Measurements from ENCODE around the gene FAM110D. TPM values are rescaled to one million over a fixed set of nuclear protein-coding genes. Genes with fewer than 3 reads are reported as not detected.
A peak's percentile ranks its signal among the peaks of the same experiment; 100 is the strongest.

FAM110D gene
- total RNA-seq, 2 donors from 2014 or later: 5.2 to 5.3 TPM

DNA sequence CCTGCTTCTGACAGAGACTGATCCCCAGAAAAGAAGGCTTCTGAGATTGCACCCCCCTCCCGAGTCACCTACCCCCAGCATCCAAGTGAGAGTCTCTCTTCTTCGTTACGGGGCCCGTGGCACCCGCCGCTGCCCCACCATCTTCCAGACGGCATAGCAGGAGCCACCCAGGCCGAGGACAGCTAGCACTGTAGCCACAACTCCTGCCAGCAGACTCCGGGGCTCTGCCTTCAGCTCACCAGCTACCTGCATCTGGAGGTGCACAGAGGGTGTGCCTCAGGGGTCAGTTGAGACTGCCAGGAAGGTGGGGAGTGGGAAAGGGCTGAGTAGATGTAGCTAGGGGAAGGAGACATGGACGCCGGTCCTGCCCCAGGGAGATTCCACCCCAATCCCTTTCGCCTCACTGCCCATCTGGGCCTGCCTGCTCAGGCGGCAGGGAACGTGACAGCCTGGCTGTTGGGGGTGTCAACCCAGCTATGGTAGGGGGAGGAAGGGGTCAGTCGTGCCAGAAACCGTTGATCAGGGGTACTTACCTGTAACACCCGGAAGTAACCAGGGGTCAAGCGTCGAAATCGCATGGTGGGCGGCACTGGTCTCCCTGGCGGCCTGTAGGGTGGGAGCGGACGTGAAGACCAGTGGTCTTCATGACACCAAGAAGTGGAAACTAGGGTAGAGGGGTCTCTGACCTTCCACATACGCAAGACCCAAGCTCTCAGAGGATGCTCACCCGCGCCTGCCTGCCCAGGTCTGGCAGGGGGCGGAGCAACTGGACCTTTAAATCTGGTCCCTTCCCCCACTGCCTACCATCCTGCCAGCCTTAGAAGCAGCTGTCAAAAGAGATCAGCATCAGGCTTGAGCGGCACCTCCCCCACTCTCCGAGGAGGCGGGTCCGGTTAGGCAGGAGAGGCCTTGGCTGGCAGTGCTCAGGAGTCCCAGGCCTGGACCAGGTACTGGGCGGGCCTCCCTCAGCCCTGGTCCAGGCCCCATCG, 12.5 kb downstream of the FAM110D start, which contains the start of gene ZNF593OS:
Gene ZNF593OS (minus strand): TSS at position 749 of the 989 bp plus-strand sequence. CDS start 171 bp downstream, at position 578.
- ATAC-seq: no peak
- no peak for DNase-seq
- intact Hi-C loops (cut with DNase I): loop anchor here in 1 of 2 donors (5.0 kb wide), 1 partner anchor 61 kb away; the partner anchor contains the start of gene CEP85

DNA sequence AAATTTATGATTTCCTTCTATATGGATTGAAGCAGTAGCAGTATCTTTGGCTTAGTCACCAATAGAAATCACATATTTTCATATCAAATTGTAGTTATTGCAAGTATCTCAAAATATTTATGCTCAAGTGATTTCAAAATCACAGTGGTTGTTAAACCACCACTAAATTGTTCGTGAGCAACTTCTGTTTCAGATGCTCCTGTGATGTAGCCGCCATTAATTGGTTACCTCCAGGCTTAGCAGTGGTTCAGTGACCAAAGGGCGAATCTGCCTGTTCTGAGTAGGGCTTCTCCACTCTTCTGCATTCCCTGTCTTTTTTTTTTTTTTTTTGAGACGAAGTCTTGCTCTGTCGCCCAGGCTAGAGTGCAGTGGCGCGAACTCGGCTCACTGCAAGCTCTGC, 16.5 kb downstream of the FAM110D start:
- ATAC-seq (no peak), DNase-seq (no peak)
- intact Hi-C loops (cut with DNase I): no loop called here

DNA sequence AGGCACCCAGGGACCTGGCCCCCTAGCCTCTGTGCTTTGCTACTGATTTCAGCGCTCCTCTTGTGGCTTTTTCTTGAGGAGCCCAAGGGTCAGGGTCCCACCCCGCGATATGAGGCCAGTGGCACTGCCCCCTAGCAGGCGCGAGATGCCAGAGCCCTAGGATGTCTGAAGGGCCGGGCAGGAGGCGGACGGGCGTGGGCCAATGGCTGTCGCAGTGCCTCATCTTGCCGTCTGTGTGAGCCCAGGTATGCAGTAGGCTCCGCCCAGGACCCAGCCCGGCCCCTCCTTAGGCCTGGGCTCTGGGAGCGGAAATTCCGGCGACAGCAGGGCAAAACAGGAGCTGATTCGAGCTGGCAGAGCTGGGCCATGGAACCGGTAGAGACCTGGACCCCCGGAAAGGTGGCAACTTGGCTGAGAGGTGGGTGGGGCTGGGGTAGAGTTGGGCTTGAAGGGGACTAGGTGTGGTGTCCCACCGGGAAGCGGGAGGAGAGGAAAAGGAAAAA, 18.4 kb downstream of the FAM110D start, which contains the start of gene CNKSR1:
Gene CNKSR1 (plus strand): TSS at position 310 of the 503 bp plus-strand sequence. CDS start 57 bp downstream, at position 367.
- DNase-seq: no peak
- ATAC-seq: no peak
- intact Hi-C loops (cut with DNase I): no loop called here

DNA sequence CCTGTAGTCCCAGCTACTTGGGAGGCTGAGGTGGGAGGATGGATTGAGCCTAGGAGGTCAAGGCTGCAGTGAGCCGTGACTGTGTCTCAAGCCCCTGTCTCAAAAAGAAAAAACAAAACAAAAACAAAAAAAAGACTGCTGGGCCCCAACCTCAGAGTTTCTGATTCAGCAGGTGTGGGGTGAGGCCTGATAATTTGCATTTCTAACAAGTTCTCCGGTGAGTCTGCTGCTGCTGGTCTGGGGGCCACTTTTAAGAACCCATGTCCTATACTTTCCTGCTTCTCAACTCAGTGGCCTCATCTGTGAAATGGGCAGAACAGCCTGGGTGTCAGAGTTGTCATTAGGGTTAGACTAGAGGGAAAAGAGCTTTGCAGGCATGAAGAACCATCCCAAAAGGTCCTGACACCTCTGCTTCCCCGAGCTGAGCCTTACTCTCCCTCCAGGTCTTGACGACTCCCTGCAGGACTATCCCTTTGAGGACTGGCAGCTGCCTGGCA, 21.2 kb downstream of the FAM110D start:
- ATAC-seq: no peak
- no peak for DNase-seq
- intact Hi-C loops (cut with DNase I): no loop called here

DNA sequence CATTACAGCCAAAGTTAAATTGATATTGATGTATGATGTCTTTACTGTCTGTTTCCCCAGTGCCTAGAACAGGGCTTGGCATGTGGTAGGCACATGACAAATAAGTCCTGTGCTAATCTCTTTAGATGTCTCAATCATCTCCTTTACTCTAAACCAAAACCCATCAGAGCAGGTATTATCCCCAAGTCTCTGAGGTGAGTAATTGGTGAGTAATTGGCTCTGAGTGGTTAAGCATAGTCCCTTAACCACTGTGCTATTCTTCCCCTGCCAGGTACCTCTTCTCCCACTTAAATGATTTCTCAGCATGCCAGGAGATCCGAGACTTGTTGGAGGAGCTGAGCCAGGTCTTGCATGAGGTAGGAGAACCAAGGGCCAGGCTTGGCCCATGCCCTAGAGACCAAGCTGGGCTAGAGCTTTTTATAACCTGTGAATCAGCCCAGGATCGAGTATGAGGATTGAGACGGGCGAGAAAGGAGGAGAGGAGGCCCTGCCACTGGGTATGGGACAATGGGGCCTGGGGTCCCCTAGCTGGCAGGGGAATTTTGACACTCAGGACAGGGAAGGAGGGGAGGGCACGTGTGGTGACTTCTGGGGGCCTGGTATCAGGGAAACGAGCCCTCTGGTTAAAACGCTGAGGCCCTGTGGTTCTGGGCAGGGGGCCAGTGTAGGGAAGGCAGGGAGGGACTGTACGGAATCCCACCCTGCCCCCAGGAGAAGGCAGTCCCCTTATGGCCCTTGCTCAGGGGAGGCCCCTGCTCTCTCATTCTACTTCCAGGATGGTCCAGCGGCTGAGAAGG, 22.9 kb downstream of the FAM110D start:
- ATAC-seq: peak in 1 of 2 donors; percentile 22
- DNase-seq: no peak
- intact Hi-C loops (cut with DNase I): no loop called here

DNA sequence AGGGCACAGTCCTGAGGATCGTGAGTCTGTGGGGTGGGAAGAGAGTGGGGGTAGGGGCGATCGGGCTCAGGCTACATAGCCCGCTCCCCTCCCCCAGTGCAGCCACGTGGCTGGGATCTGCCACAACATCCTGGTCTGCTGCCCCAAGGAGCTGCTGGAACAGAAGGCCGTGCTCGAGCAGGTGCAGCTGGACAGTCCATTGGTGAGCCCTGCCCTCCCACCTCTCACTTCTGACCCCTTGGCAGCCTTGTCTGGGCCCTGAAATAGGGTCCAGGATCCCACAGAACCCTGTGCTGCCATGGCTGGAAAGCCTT, 23.5 kb downstream of the FAM110D start:
- ATAC-seq (no peak), DNase-seq (no peak)
- intact Hi-C loops (cut with DNase I): no loop called here

DNA sequence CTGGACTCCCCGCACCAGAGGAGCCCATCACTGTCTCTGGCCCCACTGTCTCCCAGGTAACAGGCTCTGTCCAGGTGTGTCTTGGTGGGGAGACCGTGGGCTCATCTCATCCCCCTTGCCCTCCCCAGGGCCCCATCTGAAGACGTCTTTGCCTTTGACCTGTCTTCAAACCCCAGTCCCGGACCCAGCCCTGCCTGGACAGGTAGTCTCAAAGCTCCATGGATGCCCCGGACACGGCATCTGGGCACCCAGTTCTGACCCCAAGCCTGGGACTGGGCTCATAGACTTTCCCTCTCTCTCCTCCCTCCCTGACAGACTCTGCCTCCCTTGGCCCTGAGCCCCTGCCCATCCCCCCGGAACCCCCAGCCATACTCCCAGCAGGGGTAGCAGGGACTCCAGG, 25.2 kb downstream of the FAM110D start:
- no peak for ATAC-seq
- no peak for DNase-seq
- intact Hi-C loops (cut with DNase I): no loop called here

DNA sequence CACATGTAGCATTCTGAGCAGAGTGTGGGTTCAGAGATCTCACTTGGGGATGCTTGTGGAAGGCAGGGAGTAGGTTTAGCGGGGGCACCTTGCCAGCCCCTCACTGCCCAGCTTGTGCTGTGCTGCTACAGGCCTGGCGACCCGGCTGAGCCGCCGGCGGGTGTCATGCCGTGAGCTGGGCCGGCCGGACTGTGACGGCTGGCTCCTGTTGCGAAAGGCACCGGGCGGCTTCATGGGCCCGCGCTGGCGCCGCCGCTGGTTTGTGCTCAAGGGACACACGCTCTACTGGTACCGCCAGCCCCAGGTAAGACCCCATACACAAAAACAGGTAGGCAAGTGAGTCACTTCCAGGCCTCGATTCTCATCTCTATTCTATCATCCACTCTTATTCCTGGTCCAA, 26.0 kb downstream of the FAM110D start:
- DNase-seq (no peak), ATAC-seq (no peak)
- intact Hi-C loops (cut with DNase I): no loop called here

DNA sequence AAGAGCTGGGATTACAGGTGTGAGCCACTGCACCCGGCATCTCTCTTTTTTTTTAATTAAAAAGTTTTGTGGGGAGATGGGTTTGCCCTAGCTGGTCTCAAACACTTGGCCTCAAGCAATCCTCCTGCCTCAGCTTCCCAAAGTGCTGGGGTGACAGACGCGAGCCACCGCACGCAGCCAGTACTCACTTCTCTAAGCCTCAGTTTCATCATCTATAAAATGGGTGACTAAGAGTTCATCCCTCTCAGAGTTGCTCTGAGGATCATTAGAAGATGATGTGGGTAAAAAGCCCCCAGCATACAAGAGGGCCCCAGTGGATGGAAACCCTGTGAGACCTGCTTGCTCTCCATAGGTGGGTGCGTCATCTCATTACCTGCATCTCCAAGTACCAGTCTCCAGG, 29.0 kb downstream of the FAM110D start:
- intact Hi-C loops (cut with DNase I): no loop called here
- ATAC-seq (no peak), DNase-seq (no peak)

DNA sequence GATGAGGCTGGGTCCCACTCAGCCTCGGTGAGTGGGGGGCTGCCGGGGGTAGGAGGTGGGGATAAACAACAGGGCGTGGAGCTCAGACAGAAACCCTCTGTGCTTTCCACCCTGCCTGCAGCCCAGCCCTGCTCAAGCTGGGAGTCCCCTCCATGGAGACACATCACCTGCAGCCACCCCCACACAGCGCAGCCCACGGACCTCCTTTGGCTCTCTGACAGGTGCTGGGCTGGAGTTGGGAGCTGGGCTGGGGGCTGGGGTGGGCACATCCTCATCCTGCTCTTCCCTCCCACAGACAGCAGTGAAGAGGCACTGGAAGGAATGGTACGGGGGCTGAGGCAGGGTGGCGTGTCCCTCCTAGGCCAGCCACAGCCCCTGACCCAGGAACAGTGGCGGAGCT, 29.6 kb downstream of the FAM110D start:
- ATAC-seq: no peak
- DNase-seq: no peak
- intact Hi-C loops (cut with DNase I): no loop called here

DNA sequence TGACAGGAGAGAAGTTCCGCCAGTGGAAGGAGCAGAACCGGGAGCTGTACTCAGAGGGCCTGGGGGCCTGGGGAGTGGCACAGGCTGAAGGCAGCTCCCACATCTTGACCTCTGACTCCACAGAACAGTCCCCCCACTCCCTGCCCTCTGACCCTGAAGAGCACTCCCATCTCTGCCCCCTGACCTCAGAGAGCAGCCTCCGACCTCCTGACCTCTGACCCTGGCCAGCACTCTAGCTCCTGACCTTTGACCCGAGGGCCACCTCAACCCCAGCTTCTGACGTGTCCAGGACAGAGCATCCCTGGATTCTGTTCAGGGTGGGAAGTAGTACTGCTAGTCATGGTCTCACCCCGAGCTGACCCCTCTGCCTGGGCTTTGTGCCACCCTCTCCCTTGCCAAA, 30.5 kb downstream of the FAM110D start:
- ATAC-seq (no peak), DNase-seq (no peak)
- intact Hi-C loops (cut with DNase I): no loop called here

DNA sequence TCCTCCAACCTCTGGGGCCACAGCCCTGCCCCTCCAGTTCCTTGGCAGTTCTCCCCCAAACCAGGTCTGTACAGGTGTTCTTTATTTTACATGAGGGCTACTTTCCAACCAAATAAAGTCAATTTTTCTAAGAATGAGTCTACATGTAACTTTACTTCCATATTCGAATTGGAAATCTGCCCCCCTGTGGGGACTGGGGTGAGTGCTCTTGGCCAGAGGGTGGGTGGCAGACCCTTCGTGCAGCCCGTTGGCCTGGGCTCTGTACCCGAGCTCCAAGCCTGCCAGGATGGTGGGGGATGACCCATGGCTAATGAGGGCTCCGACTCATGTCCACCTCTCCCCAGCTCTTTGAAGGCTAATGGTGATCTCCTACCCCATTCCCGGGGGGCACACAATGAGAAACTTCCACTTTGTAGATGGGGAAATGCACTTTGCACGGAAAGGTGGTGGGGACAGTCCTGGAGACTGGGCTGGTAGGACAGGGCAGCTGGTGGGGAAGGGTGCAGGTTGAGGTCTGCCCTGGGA, 30.9 kb downstream of the FAM110D start:
- ATAC-seq (no peak), DNase-seq (no peak)
- intact Hi-C loops (cut with DNase I): no loop called here

DNA sequence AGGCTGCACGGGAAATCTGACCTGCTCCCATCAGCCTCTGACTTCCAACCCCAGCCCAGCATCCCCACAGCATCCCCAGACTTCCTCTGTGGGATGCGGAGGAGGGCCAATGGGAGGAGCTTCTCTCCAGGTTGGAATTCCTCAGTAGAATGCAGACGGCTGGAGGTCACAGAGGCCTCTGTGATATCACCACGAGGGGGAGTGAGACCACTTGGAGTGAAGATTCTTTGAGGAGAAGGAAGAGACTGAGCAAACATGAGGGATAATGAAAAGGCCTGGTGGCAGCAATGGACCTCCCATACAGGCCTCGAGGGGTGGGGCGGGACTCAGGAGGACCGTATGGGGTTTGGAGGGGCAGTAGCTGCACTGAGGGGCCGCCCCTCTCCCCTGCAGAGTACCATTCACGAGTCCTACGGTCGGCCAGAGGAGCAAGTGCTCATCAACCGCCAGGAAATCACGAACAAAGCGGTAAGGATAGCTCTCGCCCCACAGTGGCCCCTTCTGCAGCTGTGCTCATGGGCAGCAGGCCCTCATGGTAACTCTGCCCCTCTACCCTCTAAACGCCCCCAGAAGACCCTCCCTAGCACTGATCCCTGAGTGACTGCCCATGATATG, 31.6 kb downstream of the FAM110D start, which contains the start of gene CATSPER4:
Gene CATSPER4 (plus strand): TSS at position 230 of the 615 bp plus-strand sequence. CDS start 26 bp downstream, at position 256.
- ATAC-seq (peak in 1 of 2 donors; percentile 46), DNase-seq (no peak)
- intact Hi-C loops (cut with DNase I): no loop called here

DNA sequence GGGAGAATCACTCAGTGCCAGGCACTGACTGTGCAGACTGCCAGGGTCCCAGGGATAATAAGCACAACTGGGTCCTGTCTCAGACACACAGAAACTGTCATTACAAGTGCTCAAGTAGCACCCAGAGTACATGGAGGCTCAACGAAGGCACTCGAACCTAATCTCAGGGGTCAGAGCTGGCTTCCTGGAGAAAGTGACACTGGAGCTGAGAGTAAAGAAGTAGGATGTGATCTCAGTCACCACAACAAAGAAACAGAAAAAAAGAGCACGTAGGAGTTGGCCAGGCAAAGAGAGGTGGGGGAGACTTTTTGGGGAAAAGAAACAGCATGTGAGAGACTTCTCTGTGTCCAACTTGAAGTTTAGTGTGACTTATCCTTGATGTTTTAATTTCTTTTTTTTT, 32.9 kb downstream of the FAM110D start:
- DNase-seq (no peak), ATAC-seq (no peak)
- intact Hi-C loops (cut with DNase I): no loop called here

DNA sequence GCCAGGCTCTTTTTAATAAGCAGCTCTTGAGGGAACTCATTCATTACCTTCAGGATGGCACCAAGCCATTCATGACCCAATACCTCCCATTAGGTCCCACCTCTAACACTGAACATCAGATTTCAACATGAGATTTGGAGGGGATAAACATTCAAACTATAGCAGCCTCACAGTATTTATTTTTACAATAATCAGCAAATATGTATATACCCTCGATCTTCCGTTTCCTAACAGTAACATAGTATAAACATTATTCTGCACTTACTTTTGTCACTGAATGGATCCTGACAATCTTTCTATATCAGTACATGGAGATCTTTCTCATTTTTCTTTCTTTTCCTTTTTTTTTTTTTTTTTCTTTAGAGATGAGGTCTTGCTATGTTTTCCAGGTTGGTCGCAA, 36.9 kb downstream of the FAM110D start:
- intact Hi-C loops (cut with DNase I): no loop called here
- DNase-seq: no peak
- no peak for ATAC-seq

DNA sequence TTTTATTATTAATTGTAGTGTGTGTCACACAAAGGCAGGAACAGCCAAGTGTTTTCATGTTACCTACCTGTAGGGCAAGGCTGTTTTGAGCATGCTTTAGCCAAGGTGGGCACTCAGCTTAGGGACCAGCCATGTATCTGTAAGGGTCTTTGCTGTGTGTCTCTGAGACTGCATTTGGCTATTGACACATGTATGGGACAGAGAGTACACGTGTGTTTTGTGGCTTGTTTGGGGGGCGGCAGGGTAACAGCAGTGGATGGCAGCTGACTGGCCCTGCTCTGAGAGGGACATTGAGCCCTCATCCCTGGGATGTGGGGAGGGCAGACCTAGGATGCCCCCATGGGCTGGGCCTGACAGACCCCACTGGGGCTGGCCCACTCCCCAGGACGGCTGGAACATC, 38.4 kb downstream of the FAM110D start:
- no peak for DNase-seq
- intact Hi-C loops (cut with DNase I): no loop called here
- ATAC-seq: no peak

DNA sequence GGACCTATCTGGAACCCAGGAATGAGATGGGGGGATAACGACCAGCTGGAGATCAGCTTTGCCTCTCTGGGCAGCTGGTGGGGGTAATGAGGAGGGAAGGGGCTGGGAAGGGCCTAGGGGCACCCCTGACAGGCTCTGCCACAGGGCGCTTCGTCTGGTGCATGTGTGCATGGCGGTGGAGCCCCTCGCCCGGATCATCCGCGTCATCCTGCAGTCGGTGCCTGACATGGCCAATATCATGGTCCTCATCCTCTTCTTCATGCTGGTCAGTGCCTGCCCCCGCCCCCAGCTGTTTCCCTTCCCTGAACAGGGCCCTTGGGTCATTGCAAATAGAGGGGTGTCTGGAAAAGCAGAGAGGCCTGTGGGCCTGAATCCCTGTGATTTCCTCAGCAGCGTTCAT, 38.9 kb downstream of the FAM110D start:
- DNase-seq: no peak
- ATAC-seq: no peak
- intact Hi-C loops (cut with DNase I): no loop called here

DNA sequence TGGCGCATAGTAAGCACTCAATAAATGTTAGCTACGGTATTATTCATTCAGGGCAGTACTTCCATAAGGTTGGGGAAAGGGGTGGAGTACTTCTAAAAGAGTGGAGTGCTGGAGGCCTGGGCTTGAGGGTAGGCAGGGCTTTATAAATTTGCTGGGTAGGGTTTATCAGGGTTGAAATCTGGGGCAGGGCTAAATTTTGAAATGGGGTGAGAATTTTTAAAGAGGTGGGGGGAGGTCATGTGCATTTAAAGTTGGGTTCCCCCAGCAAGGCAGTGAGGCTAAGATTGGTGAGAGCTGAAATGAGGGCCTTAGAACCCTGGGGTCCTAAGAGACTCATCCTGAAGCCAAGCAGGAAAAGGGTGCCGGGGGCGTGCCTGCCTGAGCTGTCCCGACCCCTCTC, 41.5 kb downstream of the FAM110D start:
- ATAC-seq (no peak), DNase-seq (no peak)
- intact Hi-C loops (cut with DNase I): no loop called here

All from left cardiac atrium (tissue), 4 donors.